BLaER1 treated with 17β-estradiol and CSF1 and Interleukin-3, amounts not matched to agents 10 nM and 100 nM (cell line): ENCODE results near the gene ARHGEF6.
"Not testable (repeated sequence)": the region's sequence is repeated elsewhere in the genome, so short reads cannot be mapped to it uniquely, and the experiment has no call there.

Experiments used
- H3K27ac ChIP-seq, 11 experiments: shearing (Covaris generic); formaldehyde crosslinking; 2 replicates each; pipeline ENCODE4 v1.8.1; 2022
- H3K27me3 ChIP-seq, 11 experiments: shearing (Covaris generic); formaldehyde crosslinking; 2 replicates each; pipeline ENCODE4 v1.8.1; 2022
- H3K36me3 ChIP-seq, 11 experiments: shearing (Covaris generic); formaldehyde crosslinking; 2 replicates each; pipeline ENCODE4 v1.8.1; 2022
- H3K4me1 ChIP-seq, 10 experiments: shearing (Covaris generic); formaldehyde crosslinking; 2 replicates each; pipeline ENCODE4 v1.8.1; 2022
- H3K4me2 ChIP-seq, 11 experiments: shearing (Covaris generic); formaldehyde crosslinking; 2 replicates each; pipeline ENCODE4 v1.8.1; 2022
- H3K4me3 ChIP-seq, 10 experiments: shearing (Covaris generic); formaldehyde crosslinking; 2 replicates each; pipeline ENCODE4 v1.8.1; 2022
- H3K9ac ChIP-seq, 11 experiments: shearing (Covaris generic); formaldehyde crosslinking; 2 replicates each; pipeline ENCODE4 v1.8.1; 2022
- H3K9me3 ChIP-seq, 11 experiments: shearing (Covaris generic); formaldehyde crosslinking; replicated peaks in 1 of 11; 2 replicates each; pipeline ENCODE4 v1.8.1; 2022
- H4K20me1 ChIP-seq, 11 experiments: shearing (Covaris generic); formaldehyde crosslinking; 2 replicates each; pipeline ENCODE4 v1.8.1; 2022
- Cebpa-rat ChIP-seq, 11 experiments: shearing (Covaris generic); IDR thresholded peaks; 2 replicates each; pipeline ENCODE4 v1.8.1; 2022

ARHGEF6 gene, protein sequence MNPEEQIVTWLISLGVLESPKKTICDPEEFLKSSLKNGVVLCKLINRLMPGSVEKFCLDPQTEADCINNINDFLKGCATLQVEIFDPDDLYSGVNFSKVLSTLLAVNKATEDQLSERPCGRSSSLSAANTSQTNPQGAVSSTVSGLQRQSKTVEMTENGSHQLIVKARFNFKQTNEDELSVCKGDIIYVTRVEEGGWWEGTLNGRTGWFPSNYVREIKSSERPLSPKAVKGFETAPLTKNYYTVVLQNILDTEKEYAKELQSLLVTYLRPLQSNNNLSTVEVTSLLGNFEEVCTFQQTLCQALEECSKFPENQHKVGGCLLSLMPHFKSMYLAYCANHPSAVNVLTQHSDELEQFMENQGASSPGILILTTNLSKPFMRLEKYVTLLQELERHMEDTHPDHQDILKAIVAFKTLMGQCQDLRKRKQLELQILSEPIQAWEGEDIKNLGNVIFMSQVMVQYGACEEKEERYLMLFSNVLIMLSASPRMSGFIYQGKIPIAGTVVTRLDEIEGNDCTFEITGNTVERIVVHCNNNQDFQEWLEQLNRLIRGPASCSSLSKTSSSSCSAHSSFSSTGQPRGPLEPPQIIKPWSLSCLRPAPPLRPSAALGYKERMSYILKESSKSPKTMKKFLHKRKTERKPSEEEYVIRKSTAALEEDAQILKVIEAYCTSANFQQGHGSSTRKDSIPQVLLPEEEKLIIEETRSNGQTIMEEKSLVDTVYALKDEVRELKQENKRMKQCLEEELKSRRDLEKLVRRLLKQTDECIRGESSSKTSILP

DNA sequence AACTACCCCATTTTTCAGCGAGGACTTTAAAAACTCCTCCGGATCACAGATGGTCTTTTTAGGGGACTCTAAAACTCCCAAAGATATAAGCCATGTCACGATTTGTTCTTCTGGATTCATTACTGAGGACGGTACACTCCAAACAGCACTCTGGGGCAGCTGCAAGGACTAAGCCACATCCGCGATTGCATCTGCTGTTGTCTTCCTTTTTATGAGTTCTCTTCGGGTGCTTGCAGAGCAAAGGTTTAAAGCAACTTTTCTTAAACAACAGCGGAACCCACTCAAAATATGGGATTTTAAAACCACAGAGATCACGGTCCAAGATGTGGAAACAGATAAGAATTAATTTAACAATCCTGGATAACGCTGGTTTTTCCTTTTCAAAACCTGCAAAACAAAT, at the start of gene ARHGEF6:
TSS of gene ARHGEF6 (minus strand) at position 170 of the 400 bp plus-strand sequence. CDS start at position 120, 50 bp downstream.
- peak within 1 kb of the TSS; percentile 60 to 95 (median 87); a peak in 21 of 22 replicates for H3K27ac ChIP-seq
- peaks cover 24 to 60% (median 31%) of the 10 kb centered on the region in 10 experiments for H3K4me1 ChIP-seq
- peak within 1 kb of the TSS; percentile 62 to 79 (median 72) for H3K4me2 ChIP-seq
- H4K20me1 ChIP-seq: 0 out of 22 replicates have a peak, but pooled peaks cover 0 to 5% (median 0%) of the 10 kb centered on the region in 11 experiments
- peaks cover 0 to 18% (median 6%) of the 10 kb centered on the region in 11 experiments; a peak in 9 of 22 replicates for H3K9me3 ChIP-seq
- H3K27me3 ChIP-seq: peaks cover 73 to 100% (median 97%) of the 10 kb centered on the region in 11 experiments
- 0 out of 22 replicates have a peak, but pooled peaks of 1 of the 11 experiments have one; percentile 8 for TF ChIP-seq Cebpa-rat (IDR thresholded peaks at IDR 0.05)
- peak within 1 kb of the TSS; percentile 68 to 89 (median 81) for H3K9ac ChIP-seq
- peak within 1 kb of the TSS; percentile 53 to 68 (median 62) for H3K4me3 ChIP-seq
- H3K36me3 ChIP-seq: peaks cover 0 to 7% (median 0%) of the 10 kb centered on the region in 11 experiments; a peak in 3 of 22 replicates

DNA sequence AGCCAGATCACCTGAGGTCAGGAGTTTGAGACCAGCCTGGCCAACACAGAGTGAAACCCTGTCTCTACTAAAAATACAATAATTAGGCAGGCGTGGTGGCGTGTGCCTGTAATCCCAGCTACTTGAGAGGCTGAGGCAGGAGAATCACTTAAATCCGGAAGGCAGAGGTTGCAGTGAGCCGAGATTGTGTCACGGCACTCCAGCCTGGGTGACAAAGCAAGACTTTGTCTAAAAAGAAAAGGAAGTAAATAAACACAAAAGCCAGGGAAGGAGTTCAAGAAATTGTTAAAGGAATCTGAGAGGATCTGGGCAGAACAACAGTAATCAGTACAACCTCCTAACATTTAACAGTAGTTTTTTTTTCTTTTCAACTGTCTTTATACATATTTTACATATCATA, 48.7 kb upstream of the ARHGEF6 start:
- no peaks in the 10 kb centered on the region for H3K36me3 ChIP-seq
- peak overlapping the region in 8 of 11 experiments; percentile 0 to 58 (median 46); a peak in 9 of 22 replicates for H3K4me2 ChIP-seq
- H3K4me1 ChIP-seq: peaks cover 7 to 14% (median 12%) of the 10 kb centered on the region in 10 experiments; a peak in 17 of 20 replicates
- H3K9me3 ChIP-seq: peaks cover 0 to 18% (median 5%) of the 10 kb centered on the region in 11 experiments; a peak in 8 of 22 replicates
- H4K20me1 ChIP-seq: no peaks in the 10 kb centered on the region
- peaks cover 41 to 91% (median 81%) of the 10 kb centered on the region in 11 experiments; a peak in 21 of 22 replicates for H3K27me3 ChIP-seq
- H3K9ac ChIP-seq: no peak overlapping the region
- TF ChIP-seq Cebpa-rat (IDR thresholded peaks at IDR 0.05): no peak
- no peak overlapping the region for H3K4me3 ChIP-seq
- peak overlapping the region in 2 of 11 experiments; percentile 10 to 18; a peak in 1 of 22 replicates for H3K27ac ChIP-seq

DNA sequence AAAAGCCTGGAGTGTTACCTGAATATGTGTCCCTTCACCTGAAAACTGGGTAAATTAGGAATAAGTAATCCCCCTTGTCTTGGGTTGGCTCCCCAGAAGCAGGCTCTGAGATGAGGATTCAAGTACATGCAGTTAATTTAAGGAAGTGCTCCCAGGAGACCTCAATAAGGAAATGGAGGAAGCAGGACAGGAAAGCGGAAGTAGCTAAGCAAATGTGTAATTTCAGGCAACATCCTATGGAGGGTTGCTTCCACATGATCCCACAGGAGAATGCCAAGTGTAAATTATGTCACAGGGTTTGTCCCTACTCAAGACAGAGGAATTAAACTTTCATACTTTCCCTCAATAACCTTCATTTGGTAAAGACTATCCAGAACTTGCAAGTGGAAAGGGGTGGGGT, 48.1 kb upstream of the ARHGEF6 start:
- Histone ChIP-seq H3K4me3 (no peak overlapping the region), H3K9me3 (peaks cover 0 to 18% (median 6%) of the 10 kb centered on the region in 11 experiments; a peak in 8 of 22 replicates), H3K4me2 (peak overlapping the region; percentile 0 to 58 (median 42); a peak in 18 of 22 replicates), H3K27me3 (peaks cover 41 to 91% (median 80%) of the 10 kb centered on the region in 11 experiments; a peak in 21 of 22 replicates), H3K9ac (no peak overlapping the region), H4K20me1 (no peaks in the 10 kb centered on the region), H3K4me1 (peaks cover 7 to 14% (median 12%) of the 10 kb centered on the region in 10 experiments; a peak in 17 of 20 replicates), H3K36me3 (no peaks in the 10 kb centered on the region), H3K27ac (0 out of 22 replicates have a peak overlapping the region, but pooled peaks of 2 of the 11 experiments have one; percentile 10 to 18)
- no peak for TF ChIP-seq Cebpa-rat (IDR thresholded peaks at IDR 0.05)

DNA sequence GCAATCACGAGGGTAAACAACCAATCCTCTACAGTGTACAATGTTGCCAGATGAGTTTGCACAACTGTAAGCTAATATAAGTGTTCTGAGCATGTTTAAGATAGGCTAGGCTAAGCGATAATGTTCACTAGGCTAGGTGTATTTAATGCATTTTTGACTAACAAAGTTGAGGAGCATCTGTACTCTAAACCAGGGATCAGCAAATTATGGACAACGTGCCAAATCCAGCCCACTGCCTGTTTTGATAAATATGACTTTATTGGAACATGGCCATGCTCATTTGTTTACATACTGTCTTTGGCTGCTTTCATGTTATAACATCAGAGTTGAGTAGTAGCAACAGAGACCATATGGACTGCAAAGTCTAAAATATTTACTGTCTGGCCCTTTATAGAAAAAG, 46.3 kb upstream of the ARHGEF6 start:
- Histone ChIP-seq H3K27me3 (peaks cover 40 to 92% (median 80%) of the 10 kb centered on the region in 11 experiments; a peak in 20 of 22 replicates), H3K4me1 (peaks cover 7 to 14% (median 12%) of the 10 kb centered on the region in 10 experiments; a peak in 17 of 20 replicates), H3K36me3 (no peaks in the 10 kb centered on the region), H3K4me2 (no peak overlapping the region), H4K20me1 (no peaks in the 10 kb centered on the region), H3K4me3 (no peak overlapping the region), H3K9ac (no peak overlapping the region), H3K9me3 (peaks cover 0 to 18% (median 6%) of the 10 kb centered on the region in 11 experiments; a peak in 8 of 22 replicates), H3K27ac (no peak overlapping the region)
- no peak for TF ChIP-seq Cebpa-rat (IDR thresholded peaks at IDR 0.05)

GRCh38 chrX:136825771-136826170, 45.0 kb upstream of the ARHGEF6 start:
- Histone ChIP-seq H3K4me3 (no peak overlapping the region), H3K9me3 (peaks cover 0 to 18% (median 6%) of the 10 kb centered on the region in 11 experiments; a peak in 8 of 22 replicates), H3K4me1 (peaks cover 7 to 14% (median 12%) of the 10 kb centered on the region in 10 experiments; a peak in 17 of 20 replicates), H3K4me2 (no peak overlapping the region), H3K27me3 (peaks cover 36 to 95% (median 81%) of the 10 kb centered on the region in 11 experiments; a peak in 20 of 22 replicates), H4K20me1 (no peaks in the 10 kb centered on the region), H3K36me3 (peaks cover 0 to under 1% (median 0%) of the 10 kb centered on the region in 11 experiments; a peak in 1 of 22 replicates), H3K27ac (no peak overlapping the region), H3K9ac (no peak overlapping the region)
- no peak for TF ChIP-seq Cebpa-rat (IDR thresholded peaks at IDR 0.05)

DNA sequence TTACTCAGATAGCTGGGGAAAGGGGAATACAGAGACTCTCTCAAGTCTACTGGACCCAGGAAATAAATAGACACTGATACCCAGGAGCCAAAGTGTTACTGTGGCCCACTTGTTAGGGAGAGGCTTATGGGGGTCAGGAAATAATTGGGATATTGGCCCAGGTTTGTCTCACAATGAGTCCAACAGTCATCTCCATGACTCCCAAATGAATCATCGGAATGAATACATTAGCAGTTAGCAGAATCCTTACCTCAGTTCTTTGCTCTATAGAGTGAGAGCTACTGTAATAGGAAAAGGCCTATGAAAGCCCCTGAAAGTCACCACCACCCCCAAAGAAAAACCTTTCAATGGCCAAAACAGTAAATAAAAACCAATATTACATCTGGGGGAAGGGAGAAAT, 42.4 kb upstream of the ARHGEF6 start:
- no peak overlapping the region for H3K9ac ChIP-seq
- no peaks in the 10 kb centered on the region for H4K20me1 ChIP-seq
- no peaks in the 10 kb centered on the region for H3K4me1 ChIP-seq
- H3K27ac ChIP-seq: no peak overlapping the region
- H3K27me3 ChIP-seq: peaks cover 31 to 93% (median 80%) of the 10 kb centered on the region in 11 experiments; a peak in 21 of 22 replicates
- no peak overlapping the region for H3K4me2 ChIP-seq
- peaks cover 0 to 5% (median 0%) of the 10 kb centered on the region in 11 experiments; a peak in 1 of 22 replicates for H3K36me3 ChIP-seq
- no peak for TF ChIP-seq Cebpa-rat (IDR thresholded peaks at IDR 0.05)
- peaks cover 0 to 12% (median 6%) of the 10 kb centered on the region in 11 experiments; a peak in 6 of 22 replicates for H3K9me3 ChIP-seq
- H3K4me3 ChIP-seq: no peak overlapping the region

GRCh38 chrX:136822337-136823095, 41.8 kb upstream of the ARHGEF6 start:
- peaks cover 0 to 5% (median 0%) of the 10 kb centered on the region in 11 experiments; a peak in 1 of 22 replicates for H3K36me3 ChIP-seq
- no peak for TF ChIP-seq Cebpa-rat (IDR thresholded peaks at IDR 0.05)
- no peaks in the 10 kb centered on the region for H4K20me1 ChIP-seq
- no peak overlapping the region for H3K4me3 ChIP-seq
- H3K27me3 ChIP-seq: peaks cover 30 to 93% (median 80%) of the 10 kb centered on the region in 11 experiments; a peak in 20 of 22 replicates
- no peak overlapping the region for H3K4me2 ChIP-seq
- no peak overlapping the region for H3K27ac ChIP-seq
- H3K9ac ChIP-seq: no peak overlapping the region
- H3K4me1 ChIP-seq: no peaks in the 10 kb centered on the region
- peaks cover 0 to 12% (median 6%) of the 10 kb centered on the region in 11 experiments; a peak in 5 of 22 replicates for H3K9me3 ChIP-seq

GRCh38 chrX:136819756-136820155, 39.0 kb upstream of the ARHGEF6 start:
- H3K9me3 ChIP-seq, H3K4me1 ChIP-seq, H4K20me1 ChIP-seq, H3K4me3 ChIP-seq, H3K27ac ChIP-seq, H3K4me2 ChIP-seq, H3K36me3 ChIP-seq, H3K9ac ChIP-seq: not testable (repeated sequence)
- H3K27me3 ChIP-seq: peaks cover 42 to 96% (median 90%) of the 10 kb centered on the region in 11 experiments; a peak in 21 of 22 replicates
